Choroid plexus epithelial cell (primary cell): ENCODE measurements around the gene PDE8A.

Source experiments
- DNase-seq: peaks from one replicate; pipeline ENCODE4 v3.0.0-alpha.2; 2010; ENCODE audit warnings: low read depth
- H3K4me3 ChIP-seq: 2 replicates; pipeline ENCODE4 v1.5.1; 2011; ENCODE audit warnings: low read depth, mild to moderate bottlenecking, control low read depth, low read length, moderate library complexity
- CTCF ChIP-seq: conservative IDR thresholded peaks from 2 replicates; pipeline ENCODE4 v1.5.1; 2011; ENCODE audit warnings: low read depth, mild to moderate bottlenecking, control low read depth, inconsistent platforms, low read length, moderate library complexity

The PDE8A gene

GRCh38 chr15:84944311-84944710 lies 37.3 kb upstream of the PDE8A start:
- no peak for TF ChIP-seq CTCF
- H3K4me3 ChIP-seq, result no peak overlapping the region
- DNase-seq, result no peak

GRCh38 chr15:84944861-84945260 lies 36.8 kb upstream of the PDE8A start:
- no peak overlapping the region for H3K4me3 ChIP-seq
- DNase-seq, result no peak
- no peak for TF ChIP-seq CTCF

DNA sequence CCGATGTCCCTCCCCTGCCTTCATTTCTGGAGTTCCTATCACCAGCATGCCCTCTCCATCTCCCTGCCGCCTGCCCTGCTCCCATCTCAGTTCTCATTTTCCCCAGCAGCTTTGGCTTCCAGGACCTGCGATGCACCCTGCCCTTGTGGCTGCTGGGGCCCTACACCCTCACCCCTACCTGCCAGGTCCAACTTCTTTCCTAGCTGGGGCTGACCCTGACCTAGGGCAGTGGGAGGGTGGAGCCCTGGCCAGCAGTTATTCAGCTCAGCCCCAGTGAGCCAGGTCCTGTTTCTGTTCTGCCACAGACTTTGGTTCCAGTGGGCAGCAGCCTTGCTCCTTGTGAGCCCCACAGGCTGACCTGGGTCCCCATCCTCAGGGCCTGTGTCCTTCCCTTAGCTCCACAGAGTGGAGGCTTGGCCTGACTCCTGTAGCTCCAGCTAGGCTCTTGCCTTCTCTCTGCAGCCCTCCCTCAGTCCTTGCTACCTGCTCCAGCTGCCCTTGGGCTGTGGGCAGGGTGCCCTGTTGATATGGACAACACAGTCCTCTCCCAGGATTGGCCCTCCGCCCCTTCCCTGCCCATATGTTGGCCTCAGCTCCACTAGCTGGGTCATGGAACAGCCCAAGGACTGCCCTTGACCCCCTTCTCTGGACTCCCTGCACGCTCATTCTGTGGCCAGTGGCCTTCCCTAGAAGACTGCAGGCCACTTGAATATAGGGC lies 34.7 kb upstream of the PDE8A start:
- no peak for DNase-seq
- TF ChIP-seq CTCF, result no peak
- H3K4me3 ChIP-seq, result no peak overlapping the region

DNA sequence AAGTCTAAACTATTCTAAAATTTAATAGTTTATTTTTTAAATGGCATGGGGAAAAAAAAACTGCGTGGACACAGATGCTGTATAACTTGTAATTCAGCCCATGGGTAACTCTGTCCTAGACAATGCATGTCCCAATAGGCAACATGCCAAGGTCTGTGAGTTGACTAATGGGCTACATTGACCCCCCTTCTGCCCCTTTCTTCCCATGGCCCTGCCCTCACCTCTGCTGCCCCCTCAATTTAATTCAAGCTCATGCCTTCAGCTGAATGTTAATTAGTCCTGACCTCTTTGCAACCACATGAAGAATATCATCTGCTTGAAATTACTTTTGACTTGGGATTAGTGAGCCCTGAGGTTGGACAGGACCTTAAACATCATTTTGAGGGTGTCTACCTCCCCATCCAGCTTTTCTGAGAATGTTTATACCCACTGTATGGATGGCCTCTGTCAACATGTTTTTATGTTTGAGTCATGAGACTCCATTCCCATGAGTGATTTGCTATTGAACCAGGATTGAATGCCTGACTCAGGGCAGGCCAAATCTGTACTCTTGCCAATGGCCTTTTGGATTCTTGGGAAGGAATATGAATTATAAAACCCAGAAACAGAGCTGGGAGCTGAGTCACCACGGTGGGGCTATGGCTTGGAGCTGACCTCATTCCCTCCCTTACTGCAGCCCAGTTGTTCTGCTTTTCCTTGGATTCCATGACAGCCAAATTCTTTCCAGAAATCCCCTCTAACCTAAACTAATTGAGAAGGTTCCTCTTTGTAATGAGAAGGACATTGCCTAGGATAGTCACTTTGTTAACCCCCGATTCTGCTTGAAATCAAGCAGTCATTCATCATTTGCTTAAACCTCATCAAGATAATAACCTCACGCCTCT lies 33.5 kb upstream of the PDE8A start:
- no peak for TF ChIP-seq CTCF
- no peak overlapping the region for H3K4me3 ChIP-seq
- DNase-seq, result peak; percentile 72

DNA sequence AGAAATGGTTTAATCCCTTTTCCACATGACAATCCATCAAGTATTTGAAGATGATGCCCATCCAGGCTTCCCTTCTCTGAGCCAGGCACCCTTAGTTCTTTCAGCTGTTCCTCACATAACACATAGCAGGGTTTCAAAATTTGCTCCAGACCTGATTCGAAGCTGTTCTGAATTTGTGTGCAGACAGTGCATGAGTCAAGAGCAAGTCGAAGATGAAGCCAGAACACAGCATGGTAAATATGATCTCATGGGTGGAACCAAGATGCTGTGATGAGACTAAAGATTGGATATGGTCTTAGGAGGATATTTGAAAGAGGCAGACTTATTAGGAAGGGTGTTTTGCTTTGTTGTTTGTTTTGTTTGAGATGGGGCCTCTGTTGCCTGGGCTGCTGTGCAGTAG lies 32.6 kb upstream of the PDE8A start:
- no peak overlapping the region for H3K4me3 ChIP-seq
- DNase-seq, result peak; percentile 65
- TF ChIP-seq CTCF, result no peak

GRCh38 chr15:84949845-84950569 lies 31.6 kb upstream of the PDE8A start:
- DNase-seq, result no peak
- no peak overlapping the region for H3K4me3 ChIP-seq
- no peak for TF ChIP-seq CTCF
